H1 (cell line): ENCODE data around the gene CIT. TPM values are rescaled to one million over a fixed set of nuclear protein-coding genes. Genes with fewer than 3 reads are reported as not detected.

Experiments
- CTCF ChIA-PET: fragments of 300-600 bp; sonication (Branson Sonifier 250); formaldehyde crosslinking; loops from one replicate; lab custom pipeline; 2021; ENCODE audit not compliant: partially characterized antibody; lab: Charles Lee
- POLR2A ChIA-PET: fragments of 300-600 bp; sonication (Branson Sonifier 250); formaldehyde crosslinking; loops from one replicate; lab custom pipeline; 2021; ENCODE audit warnings: inconsistent platforms; ENCODE audit not compliant: partially characterized antibody; lab: Charles Lee
- DNase-seq, 2 experiments: peaks; one replicate each; pipeline versions ENCODE4 v3.0.0 to v3.0.0-alpha.2; 2010 to 2022; ENCODE audit warnings: low spot score in 2 of 2, low read depth in 1 of 2, mixed read lengths in 1 of 2
- FAIRE-seq: peaks from 2 replicates; lab custom pipeline; 2011; peaks lifted over from hg19 to GRCh38; lab: Jason Lieb, UNC
- H2AFZ ChIP-seq: 2 replicates; pipeline ENCODE4 v1.8.1; 2012; ENCODE audit warnings: low read length, inconsistent platforms
- H2AK5ac ChIP-seq: 2 replicates; pipeline ENCODE4 v1.6.1; 2013; ENCODE audit warnings: low read depth, low read length
- H2BK120ac ChIP-seq: replicated peaks from 2 replicates; pipeline ENCODE3; 2013; ENCODE audit warnings: low read depth, low read length, inconsistent platforms
- H2BK12ac ChIP-seq: 2 replicates; pipeline ENCODE4 v1.6.1; 2013; ENCODE audit warnings: low read depth, low read length
- H2BK15ac ChIP-seq: 2 replicates; pipeline ENCODE4 v1.6.1; 2013; ENCODE audit warnings: low read length
- H2BK20ac ChIP-seq: 2 replicates; pipeline ENCODE4 v1.6.1; 2013; ENCODE audit warnings: low read length
- H2BK5ac ChIP-seq: 2 replicates; pipeline ENCODE4 v1.6.1; 2013; ENCODE audit warnings: low read depth, low read length
- H3K14ac ChIP-seq: 2 replicates; pipeline ENCODE4 v1.6.1; 2013; ENCODE audit warnings: inconsistent platforms; ENCODE audit not compliant: insufficient read length
- H3K18ac ChIP-seq: 2 replicates; pipeline ENCODE4 v1.6.1; 2013; ENCODE audit warnings: low read length; ENCODE audit errors: extremely low read depth
- H3K23ac ChIP-seq: 2 replicates; pipeline ENCODE4 v1.6.1; 2013; ENCODE audit warnings: inconsistent platforms; ENCODE audit not compliant: insufficient read length
- H3K23me2 ChIP-seq: 2 replicates; pipeline ENCODE4 v1.6.1; 2013; ENCODE audit warnings: low read depth, low read length
- H3K27ac ChIP-seq: 2 replicates; pipeline ENCODE4 v1.6.1; 2011; ENCODE audit warnings: low read depth, low read length, inconsistent platforms
- H3K27me3 ChIP-seq, 4 experiments: replicated peaks in 1 of 4; 1 replicate in 1 of 4; 2 replicates in 3 of 4; pipeline versions ENCODE4 v1.6.1 to v1.8.1; 2011 to 2013; ENCODE audit warnings: low read length in 3 of 4, mild to moderate bottlenecking in 3 of 4, inconsistent platforms in 2 of 4, mixed read lengths in 2 of 4, moderate library complexity in 1 of 4; ENCODE audit not compliant: control insufficient read depth in 3 of 4, insufficient read depth in 3 of 4; ENCODE audit errors: extremely low read depth in 1 of 4
- H3K36me3 ChIP-seq, 4 experiments: 2 replicates each; pipeline versions ENCODE4 v1.6.1 to v1.8.1; 2011 to 2013; ENCODE audit warnings: mild to moderate bottlenecking in 4 of 4, low read length in 3 of 4, moderate library complexity in 2 of 4, control low read depth in 1 of 4, inconsistent platforms in 1 of 4; ENCODE audit not compliant: insufficient read depth in 4 of 4, control insufficient read depth in 2 of 4
- H3K4ac ChIP-seq: replicated peaks from 2 replicates; pipeline ENCODE3; 2013; ENCODE audit warnings: low read length, low read depth, mixed read lengths, inconsistent platforms; ENCODE audit not compliant: insufficient read length
- H3K4me1 ChIP-seq, 4 experiments: replicated peaks in 1 of 4; 1 replicate in 1 of 4; 2 replicates in 3 of 4; pipeline versions ENCODE4 v1.6.1 to v1.8.1; 2011 to 2013; ENCODE audit warnings: low read length in 3 of 4, inconsistent platforms in 2 of 4, mixed read lengths in 1 of 4; ENCODE audit not compliant: insufficient read depth in 4 of 4, control insufficient read depth in 3 of 4
- H3K4me2 ChIP-seq, 2 experiments: 2 replicates each; pipeline versions ENCODE4 v1.6.1 to v1.8.1; 2011 to 2013; ENCODE audit warnings: low read depth in 2 of 2, low read length in 2 of 2, control low read depth in 1 of 2, inconsistent platforms in 1 of 2, mild to moderate bottlenecking in 1 of 2; ENCODE audit not compliant: insufficient read depth in 1 of 2
- H3K4me3 ChIP-seq, 4 experiments: fragments of 200-600, 300-600 bp in 1 of 4; sonication (generic), shearing (Covaris generic), sonication (Bioruptor Twin) in 1 of 4; 2 replicates each; pipeline versions ENCODE4 v1.5.1 to v1.8.1; 2011 to 2016; ENCODE audit warnings: low read length in 4 of 4, low read depth in 3 of 4, control low read depth in 2 of 4, inconsistent platforms in 2 of 4, mild to moderate bottlenecking in 2 of 4, mixed read lengths in 1 of 4, moderate library complexity in 1 of 4; ENCODE audit not compliant: insufficient read depth in 2 of 4; ENCODE audit errors: extremely low read depth in 1 of 4
- H3K56ac ChIP-seq: replicated peaks from 2 replicates; pipeline ENCODE3; 2013; ENCODE audit warnings: low read depth, mild to moderate bottlenecking, mixed read lengths, low read length, inconsistent platforms; ENCODE audit not compliant: insufficient read length
- H3K79me1 ChIP-seq: 2 replicates; pipeline ENCODE4 v1.6.1; 2013; ENCODE audit warnings: low read depth, low read length, control low read depth
- H3K79me2 ChIP-seq, 2 experiments: 2 replicates each; pipeline versions ENCODE4 v1.6.1 to v1.8.1; 2012 to 2013; ENCODE audit warnings: low read length in 2 of 2, mild to moderate bottlenecking in 2 of 2, inconsistent platforms in 1 of 2; ENCODE audit not compliant: insufficient read depth in 2 of 2, control insufficient read depth in 1 of 2
- H3K9ac ChIP-seq, 4 experiments: replicated peaks in 1 of 4; 1 replicate in 1 of 4; 2 replicates in 3 of 4; pipeline versions ENCODE4 v1.6.1 to v1.8.1; 2011 to 2013; ENCODE audit warnings: low read depth in 3 of 4, low read length in 3 of 4, control low read depth in 2 of 4, mild to moderate bottlenecking in 2 of 4, moderate library complexity in 2 of 4, inconsistent platforms in 1 of 4; ENCODE audit errors: extremely low read depth in 1 of 4
- H3K9me3 ChIP-seq, 2 experiments: 2 replicates each; pipeline versions ENCODE4 v1.6.1 to v1.8.1; 2012 to 2013; ENCODE audit warnings: mild to moderate bottlenecking in 2 of 2, moderate library complexity in 2 of 2, control low read depth in 1 of 2, inconsistent platforms in 1 of 2, low read depth in 1 of 2, low read length in 1 of 2, mixed read lengths in 1 of 2; ENCODE audit not compliant: insufficient read depth in 2 of 2
- H4K20me1 ChIP-seq, 2 experiments: replicated peaks in 1 of 2; 2 replicates each; pipeline versions ENCODE3 to v1.8.1; 2011 to 2013; ENCODE audit warnings: inconsistent platforms in 2 of 2, low read length in 2 of 2, mild to moderate bottlenecking in 1 of 2; ENCODE audit not compliant: insufficient read depth in 2 of 2, control insufficient read depth in 1 of 2
- H4K5ac ChIP-seq: 2 replicates; pipeline ENCODE4 v1.6.1; 2013; ENCODE audit warnings: low read length, low read depth, mixed read lengths, inconsistent platforms; ENCODE audit not compliant: insufficient read length
- H4K8ac ChIP-seq: 2 replicates; pipeline ENCODE4 v1.8.0; 2013; ENCODE audit warnings: mild to moderate bottlenecking, moderate library complexity, low read length, inconsistent platforms; ENCODE audit not compliant: insufficient read depth; ENCODE audit errors: extremely low read depth
- H4K91ac ChIP-seq: replicated peaks from 2 replicates; pipeline ENCODE3; 2013; ENCODE audit warnings: low read length, mixed read lengths, inconsistent platforms; ENCODE audit not compliant: insufficient read length
- CBX8 ChIP-seq: fragments of 300-800, 300-1000 bp; sonication (generic); IDR thresholded peaks from 2 replicates; pipeline ENCODE4 v1.7.1; 2016; ENCODE audit warnings: low read depth, low read length, borderline replicate concordance
- CEBPB ChIP-seq: IDR thresholded peaks from 2 replicates; pipeline ENCODE4 v1.6.1; 2012; ENCODE audit warnings: low read depth, low read length
- CHD1 ChIP-seq: IDR thresholded peaks from 2 replicates; pipeline ENCODE4 v1.6.1; 2012; ENCODE audit warnings: low read depth, low read length, improper control_type of control experiment
- KDM4A ChIP-seq: IDR thresholded peaks from one replicate; pipeline ENCODE4 v1.7.1; 2012; ENCODE audit warnings: low read depth, mild to moderate bottlenecking, moderate library complexity, low read length, inconsistent platforms; ENCODE audit not compliant: severe bottlenecking
- POLR2AphosphoS5 ChIP-seq: IDR thresholded peaks from 2 replicates; pipeline ENCODE4 v1.6.1; 2011; ENCODE audit warnings: low read depth, low read length
- RXRA ChIP-seq: IDR thresholded peaks from 2 replicates; pipeline ENCODE4 v1.6.1; 2011; ENCODE audit warnings: low read depth, mild to moderate bottlenecking, low read length, moderate library complexity; ENCODE audit not compliant: insufficient read depth
- SIN3A ChIP-seq, 2 experiments: IDR thresholded peaks in 1 of 2; conservative IDR thresholded peaks in 1 of 2; 2 replicates each; pipeline ENCODE4 v1.6.1; 2011 to 2012; ENCODE audit warnings: low read length in 2 of 2, improper control_type of control experiment in 1 of 2, low read depth in 1 of 2, mild to moderate bottlenecking in 1 of 2
- SIX5 ChIP-seq: IDR thresholded peaks from 2 replicates; pipeline ENCODE4 v1.6.1; 2011; ENCODE audit warnings: mild to moderate bottlenecking, low read depth, low read length
- SP1 ChIP-seq: IDR thresholded peaks from 2 replicates; pipeline ENCODE4 v1.6.1; 2011; ENCODE audit warnings: low read depth, low read length
- SP2 ChIP-seq: IDR thresholded peaks from 2 replicates; pipeline ENCODE4 v1.6.1; 2012; ENCODE audit warnings: mild to moderate bottlenecking, low read length, inconsistent platforms
- TAF1 ChIP-seq: IDR thresholded peaks from 2 replicates; pipeline ENCODE4 v1.6.1; 2011; ENCODE audit warnings: mild to moderate bottlenecking, low read depth, low read length
- TCF12 ChIP-seq: IDR thresholded peaks from 2 replicates; pipeline ENCODE4 v1.6.1; 2011; ENCODE audit warnings: low read depth, mild to moderate bottlenecking, low read length
- ZNF274 ChIP-seq: IDR thresholded peaks from 2 replicates; pipeline ENCODE4 v1.7.0; 2012; ENCODE audit warnings: low read length, borderline replicate concordance; ENCODE audit errors: extremely low read depth
- WGBS, 2 experiments: shearing (Covaris generic) in 1 of 2; methylation state at CpG; one replicate each; pipeline versions ENCODE4 v1.1.6 to v1.1.7; 2013 to 2015; ENCODE audit warnings: low lambda C conversion rate in 2 of 2, mixed read lengths in 2 of 2, inconsistent platforms in 1 of 2, low coverage in 1 of 2, missing lambda C conversion rate in 1 of 2; ENCODE audit not compliant: insufficient replicate concordance in 2 of 2, insufficient coverage in 1 of 2, insufficient read length in 1 of 2; ENCODE audit errors: extremely low coverage in 1 of 2, missing lambda C conversion rate in 1 of 2; 5-methylcytosine and 5-hydroxymethylcytosine counted together
- polyA plus RNA-seq, 7 experiments: library from polyadenylated mRNA; depleted of rRNA in 3 of 7; stranded (reverse) in 5 of 7; unstranded in 2 of 7; fragments of >200 nt in 5 of 7; fragments of 200-250 nt in 2 of 7; gene quantifications; 1 replicate in 5 of 7; 2 replicates in 1 of 7; 4 replicates in 1 of 7; pipeline versions ENCODE4 v1.2.1 to v1.2.3, GENCODE V29; 2011 to 2013; ENCODE audit warnings: missing spikeins in 2 of 7, mixed read lengths in 2 of 7
- total RNA-seq: library from RNA; stranded (reverse); fragmentation: NEBNext Ultra II Directional; extraction: Animal tissue kit (Norgen Biotek cat#: 25700); gene quantifications from 2 replicates; pipeline ENCODE4 v1.2.1, GENCODE V29; 2021
- TF ChIP-seq, protein P1 (sequence below): IDR thresholded peaks from 2 replicates; pipeline ENCODE4 v1.6.1; 2012; ENCODE audit warnings: low read length, inconsistent platforms

CIT gene
- total and polyA plus RNA-seq, 2 of the 8 experiments (the other 6 are each of a cell fraction or from before 2014, with no cell fraction given), result 17.1 to 60.9 TPM

DNA sequence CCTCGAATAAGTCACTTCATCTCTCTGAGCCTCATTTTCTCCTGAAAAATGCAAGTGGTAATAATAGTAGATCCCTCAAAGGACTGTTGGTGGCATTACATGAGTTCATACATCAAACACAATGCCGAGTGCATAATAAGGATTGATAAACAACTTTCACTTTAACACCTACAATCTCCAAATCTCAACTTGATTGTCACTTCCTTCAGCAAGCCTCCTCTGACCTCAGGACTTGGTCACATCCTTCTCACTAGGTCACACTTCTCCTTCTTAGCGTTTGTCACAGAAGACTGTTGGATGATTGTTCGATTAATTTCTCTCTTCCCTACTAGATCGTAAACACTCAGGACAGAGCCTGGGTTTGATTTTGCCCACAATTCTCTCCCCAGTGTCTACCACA lies 217.0 kb downstream of the CIT start:
- Histone ChIP-seq H2BK120ac (no peak overlapping the region), H4K20me1 (no peaks in the 10 kb centered on the region), H3K23me2 (no peaks in the 10 kb centered on the region), H2BK20ac (no peak overlapping the region), H3K4ac (no peak overlapping the region), H3K14ac (no peak overlapping the region), H3K79me1 (no peaks in the 10 kb centered on the region), H4K91ac (no peak overlapping the region), H3K27me3 (no peaks in the 10 kb centered on the region; a peak in 1 of 7 replicates), H3K4me1 (no peaks in the 10 kb centered on the region), H2BK15ac (no peak overlapping the region), H3K18ac (no peak overlapping the region), H4K8ac (no peak overlapping the region), H3K56ac (no peak overlapping the region), H2AFZ (no peak overlapping the region), H3K79me2 (no peaks in the 10 kb centered on the region), H3K4me2 (no peak overlapping the region), H3K27ac (no peak overlapping the region), H3K9ac (no peak overlapping the region), H3K23ac (no peak overlapping the region), H2BK12ac (no peak overlapping the region), H3K9me3 (no peaks in the 10 kb centered on the region), H4K5ac (no peak overlapping the region), H3K4me3 (no peak overlapping the region), H2AK5ac (no peak overlapping the region), H3K36me3 (no peaks in the 10 kb centered on the region), H2BK5ac (no peak overlapping the region)
- no peak for DNase-seq
- WGBS, 2 experiments, result 93% methylated on average over 5 of the region's 5 CpGs; no CpG with 5 or more reads in 1 of the 2 experiments
- ChIA-PET CTCF (interaction anchor here (1.1 to 2.6 kb wide), 2 partner anchors 12 to 15 kb away, joined by 3 to 19 read pairs; no protein-coding TSS in a partner anchor), POLR2A (no interaction called here)
- FAIRE-seq, result no peak
- TF ChIP-seq POLR2AphosphoS5 (no peak), CHD1 (no peak), SP1 (no peak), CBX8 (no peak), TCF12 (no peak), CEBPB (no peak), SIX5 (no peak), SP2 (no peak), ZNF274 (no peak), KDM4A (no peak), RXRA (no peak), SIN3A (conservative IDR thresholded peaks at IDR 0.05 in 1 of 2, IDR thresholded peaks at IDR 0.05 in 1 of 2; ENCODE audit: low read depth in 1 of 2, low read length in 2 of 2) (no peak), TAF1 (no peak)
- TF ChIP-seq, protein P1, sequence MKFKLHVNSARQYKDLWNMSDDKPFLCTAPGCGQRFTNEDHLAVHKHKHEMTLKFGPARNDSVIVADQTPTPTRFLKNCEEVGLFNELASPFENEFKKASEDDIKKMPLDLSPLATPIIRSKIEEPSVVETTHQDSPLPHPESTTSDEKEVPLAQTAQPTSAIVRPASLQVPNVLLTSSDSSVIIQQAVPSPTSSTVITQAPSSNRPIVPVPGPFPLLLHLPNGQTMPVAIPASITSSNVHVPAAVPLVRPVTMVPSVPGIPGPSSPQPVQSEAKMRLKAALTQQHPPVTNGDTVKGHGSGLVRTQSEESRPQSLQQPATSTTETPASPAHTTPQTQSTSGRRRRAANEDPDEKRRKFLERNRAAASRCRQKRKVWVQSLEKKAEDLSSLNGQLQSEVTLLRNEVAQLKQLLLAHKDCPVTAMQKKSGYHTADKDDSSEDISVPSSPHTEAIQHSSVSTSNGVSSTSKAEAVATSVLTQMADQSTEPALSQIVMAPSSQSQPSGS, result no peak
